Measurements from ENCODE around the gene CALHM3. TPM values are rescaled to one million over a fixed set of nuclear protein-coding genes. Genes with fewer than 3 reads are reported as not detected.
"Not testable (repeated sequence)": the region's sequence is repeated elsewhere in the genome, so short reads cannot be mapped to it uniquely, and the experiment has no call there.

CALHM3 gene, protein sequence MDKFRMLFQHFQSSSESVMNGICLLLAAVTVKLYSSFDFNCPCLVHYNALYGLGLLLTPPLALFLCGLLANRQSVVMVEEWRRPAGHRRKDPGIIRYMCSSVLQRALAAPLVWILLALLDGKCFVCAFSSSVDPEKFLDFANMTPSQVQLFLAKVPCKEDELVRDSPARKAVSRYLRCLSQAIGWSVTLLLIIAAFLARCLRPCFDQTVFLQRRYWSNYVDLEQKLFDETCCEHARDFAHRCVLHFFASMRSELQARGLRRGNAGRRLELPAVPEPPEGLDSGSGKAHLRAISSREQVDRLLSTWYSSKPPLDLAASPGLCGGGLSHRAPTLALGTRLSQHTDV
- not detected for total RNA-seq

DNA sequence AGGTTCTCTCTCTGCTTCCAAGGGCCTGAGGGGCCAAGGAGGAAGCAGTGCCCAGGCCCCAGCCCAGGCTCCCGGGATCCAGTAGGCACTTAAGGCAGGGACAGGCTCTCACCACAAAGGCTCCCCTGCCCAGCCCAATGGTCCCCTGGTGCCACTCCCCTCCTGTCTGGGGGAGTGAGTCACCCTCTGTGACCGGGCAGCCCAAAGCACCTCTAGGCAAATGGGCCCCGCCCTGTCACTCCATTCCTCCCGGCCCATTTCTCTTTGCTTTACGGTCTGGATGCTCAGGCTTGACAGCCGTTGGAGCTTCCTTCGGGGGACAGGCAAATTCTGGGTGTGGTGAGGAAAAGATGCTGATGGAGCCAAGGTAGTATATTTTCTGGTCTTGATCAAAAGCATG, at the start of gene CALHM3:
Gene CALHM3 (minus strand): TSS at position 106 of the 400 bp plus-strand sequence. CDS start 208 bp downstream, outside the sequence.
- Histone ChIP-seq H3K9me3 (no peaks in the 10 kb centered on the region), H3K4me3 (replicated peaks in 1 of 3) (no peak within 1 kb of the TSS), H3K27me3 (no peaks in the 10 kb centered on the region), H3K4me1 (peaks cover 0 to 4% of the 10 kb centered on the region in 2 donors), H3K27ac (no peak within 1 kb of the TSS), H3K36me3 (no peaks in the 10 kb centered on the region)
- intact Hi-C loops (cut with DNase I): no loop called here
- no peak for DNase-seq
- TF ChIP-seq, protein P1, sequence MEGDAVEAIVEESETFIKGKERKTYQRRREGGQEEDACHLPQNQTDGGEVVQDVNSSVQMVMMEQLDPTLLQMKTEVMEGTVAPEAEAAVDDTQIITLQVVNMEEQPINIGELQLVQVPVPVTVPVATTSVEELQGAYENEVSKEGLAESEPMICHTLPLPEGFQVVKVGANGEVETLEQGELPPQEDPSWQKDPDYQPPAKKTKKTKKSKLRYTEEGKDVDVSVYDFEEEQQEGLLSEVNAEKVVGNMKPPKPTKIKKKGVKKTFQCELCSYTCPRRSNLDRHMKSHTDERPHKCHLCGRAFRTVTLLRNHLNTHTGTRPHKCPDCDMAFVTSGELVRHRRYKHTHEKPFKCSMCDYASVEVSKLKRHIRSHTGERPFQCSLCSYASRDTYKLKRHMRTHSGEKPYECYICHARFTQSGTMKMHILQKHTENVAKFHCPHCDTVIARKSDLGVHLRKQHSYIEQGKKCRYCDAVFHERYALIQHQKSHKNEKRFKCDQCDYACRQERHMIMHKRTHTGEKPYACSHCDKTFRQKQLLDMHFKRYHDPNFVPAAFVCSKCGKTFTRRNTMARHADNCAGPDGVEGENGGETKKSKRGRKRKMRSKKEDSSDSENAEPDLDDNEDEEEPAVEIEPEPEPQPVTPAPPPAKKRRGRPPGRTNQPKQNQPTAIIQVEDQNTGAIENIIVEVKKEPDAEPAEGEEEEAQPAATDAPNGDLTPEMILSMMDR (IDR thresholded peaks at IDR 0.05): no peak
- no peak for TF ChIP-seq POLR2A (IDR thresholded peaks at IDR 0.05)
- 74 to 89% methylated on average over 6 of the region's 7 CpGs for WGBS, 2 donors

DNA sequence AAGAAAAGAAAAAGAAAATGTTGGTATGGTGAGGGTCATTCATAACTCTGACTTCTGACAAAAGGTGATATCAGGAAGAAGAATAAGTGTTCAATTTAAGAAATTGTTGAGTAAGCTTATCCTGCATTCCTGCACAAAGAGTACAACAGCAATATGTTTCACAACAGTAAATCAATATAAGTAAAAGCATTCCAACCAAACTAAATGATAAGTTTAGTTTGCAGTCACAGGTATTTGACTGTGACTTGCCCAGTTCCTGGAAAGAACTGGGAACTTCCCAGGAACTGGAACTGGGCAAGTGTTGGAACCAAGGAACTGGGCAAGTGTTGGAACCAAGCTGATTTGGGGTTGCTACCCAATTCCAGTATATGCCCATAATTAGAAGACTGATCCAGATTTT, 49.5 kb upstream of the CALHM3 start:
- TF ChIP-seq POLR2A (IDR thresholded peaks at IDR 0.05): no peak
- TF ChIP-seq, protein P1 (IDR thresholded peaks at IDR 0.05): no peak
- no peaks in the 10 kb centered on the region for H3K27me3 ChIP-seq
- no peak overlapping the region for H3K27ac ChIP-seq
- H3K4me3 ChIP-seq (replicated peaks in 1 of 3): no peak overlapping the region
- no peak for DNase-seq
- H3K36me3 ChIP-seq: no peaks in the 10 kb centered on the region
- H3K9me3 ChIP-seq: no peaks in the 10 kb centered on the region
- intact Hi-C loops (cut with DNase I): no loop called here
- no peaks in the 10 kb centered on the region for H3K4me1 ChIP-seq

DNA sequence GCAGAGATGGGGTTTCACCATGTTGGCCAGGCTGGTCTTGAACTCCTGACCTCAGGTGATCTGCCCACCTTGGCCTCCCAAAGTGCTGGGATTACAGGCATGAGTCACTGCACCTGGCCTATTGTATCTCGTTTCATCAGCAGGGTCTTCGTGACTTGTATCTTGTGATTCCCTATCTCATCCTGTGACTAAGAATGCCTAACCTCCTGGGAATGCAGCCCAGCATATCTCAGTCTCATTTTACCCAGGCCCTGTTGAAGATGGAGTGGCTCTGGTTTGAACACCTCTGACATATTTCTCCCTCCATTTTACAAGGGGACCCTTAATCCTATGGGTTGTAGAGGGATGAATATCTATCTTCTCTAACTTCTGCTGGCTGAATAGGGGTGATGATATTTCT, 48.4 kb upstream of the CALHM3 start:
- H3K36me3 ChIP-seq; H3K4me3 ChIP-seq (replicated peaks in 1 of 3); H3K4me1 ChIP-seq; H3K27me3 ChIP-seq; DNase-seq; H3K27ac ChIP-seq; intact Hi-C loops (cut with DNase I); H3K9me3 ChIP-seq: not testable (repeated sequence)
- 69 to 83% methylated on average over 2 of the region's 2 CpGs for WGBS, 2 donors

DNA sequence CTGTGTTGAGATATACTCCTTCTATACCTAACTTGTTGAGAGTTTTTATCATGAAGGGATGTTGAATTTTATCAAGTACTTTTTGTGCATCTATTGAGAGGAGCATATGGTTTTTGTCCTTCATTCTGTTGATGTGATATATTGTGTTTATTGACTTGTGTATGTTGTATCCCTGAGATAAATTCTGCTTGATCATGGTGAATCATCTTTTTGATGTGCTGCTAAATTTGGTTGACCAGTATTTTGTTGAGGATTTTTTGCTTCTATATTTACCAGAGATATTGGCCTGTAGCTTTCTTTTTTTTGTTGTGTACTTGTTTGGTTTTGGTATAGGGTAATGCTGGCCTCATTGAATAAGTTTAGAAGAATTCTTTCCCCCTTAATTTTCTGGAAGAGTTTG, 46.9 kb upstream of the CALHM3 start:
- no peak for DNase-seq
- intact Hi-C loops (cut with DNase I): no loop called here
- TF ChIP-seq POLR2A (IDR thresholded peaks at IDR 0.05): no peak
- TF ChIP-seq, protein P1 (IDR thresholded peaks at IDR 0.05): no peak
- H3K27ac ChIP-seq: no peak overlapping the region
- H3K4me3 ChIP-seq (replicated peaks in 1 of 3): no peak overlapping the region
- H3K4me1 ChIP-seq: no peaks in the 10 kb centered on the region
- H3K36me3 ChIP-seq: no peaks in the 10 kb centered on the region
- no peaks in the 10 kb centered on the region for H3K27me3 ChIP-seq
- H3K9me3 ChIP-seq: no peaks in the 10 kb centered on the region

DNA sequence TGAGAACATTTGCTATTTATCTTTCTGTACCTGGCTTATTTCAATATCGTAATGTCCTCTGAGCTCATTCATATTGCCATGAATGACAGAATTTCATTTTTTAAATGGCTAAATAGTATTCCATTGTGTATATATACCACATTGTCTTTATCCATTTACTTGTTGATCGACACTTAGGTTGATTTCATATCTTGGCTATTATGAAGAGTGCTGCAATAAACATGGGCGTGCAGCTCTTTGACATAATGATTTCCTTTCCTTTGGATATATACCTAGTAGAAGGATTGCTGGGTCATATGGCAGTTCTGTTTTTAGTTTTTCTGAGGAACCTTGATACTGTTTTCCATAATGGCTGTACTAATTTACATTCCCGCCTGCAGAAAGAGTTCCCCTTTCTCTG, 44.6 kb upstream of the CALHM3 start:
- Histone ChIP-seq H3K4me3 (replicated peaks in 1 of 3) (no peak overlapping the region), H3K4me1 (no peaks in the 10 kb centered on the region), H3K27me3 (no peaks in the 10 kb centered on the region), H3K9me3 (no peaks in the 10 kb centered on the region), H3K27ac (no peak overlapping the region), H3K36me3 (no peaks in the 10 kb centered on the region)
- TF ChIP-seq, protein P1 (IDR thresholded peaks at IDR 0.05): no peak
- TF ChIP-seq POLR2A (IDR thresholded peaks at IDR 0.05): no peak
- DNase-seq: no peak
- 91 to 92% methylated on average over 4 of the region's 4 CpGs for WGBS, 2 donors
- intact Hi-C loops (cut with DNase I): no loop called here

DNA sequence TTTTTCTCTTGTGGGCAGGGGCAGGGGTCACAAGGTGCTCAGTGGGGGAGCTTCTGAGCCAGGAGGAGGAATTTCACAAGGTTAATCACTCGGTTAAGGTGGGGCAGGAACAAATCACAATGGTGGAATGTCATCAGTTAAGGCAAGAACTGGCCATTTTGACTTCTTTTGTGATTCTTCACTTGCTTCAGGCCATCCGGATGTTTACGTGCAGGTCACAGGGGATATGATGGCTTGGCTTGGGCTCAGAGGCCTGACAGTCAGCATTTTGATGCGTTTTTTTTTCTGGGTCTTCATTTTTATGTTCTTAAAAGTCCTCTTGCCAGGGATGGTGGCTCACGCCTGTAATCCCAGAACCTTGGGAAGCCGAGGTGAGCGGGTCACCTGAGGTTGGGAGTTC, 43.0 kb upstream of the CALHM3 start:
- H3K27me3 ChIP-seq; H3K4me1 ChIP-seq; H3K9me3 ChIP-seq; H3K27ac ChIP-seq; DNase-seq; H3K36me3 ChIP-seq; H3K4me3 ChIP-seq (replicated peaks in 1 of 3); intact Hi-C loops (cut with DNase I): not testable (repeated sequence)
- WGBS, 2 donors: 86 to 87% methylated on average over 7 of the region's 7 CpGs
